Spleen (tissue), 11 donors: ENCODE data around the gene CCR9. TPM values are rescaled to one million over a fixed set of nuclear protein-coding genes. Genes with fewer than 3 reads are reported as not detected.
A peak's percentile ranks its signal among the peaks of the same experiment; 100 is the strongest.

Experiments
- DNase-seq: peaks from one replicate; pipeline ENCODE4 v3.0.0-alpha.2; 2020
- H3K27ac ChIP-seq, 8 donors: fragments of 200-600 bp; sonication (generic) in 7 of 8; 1 replicate in 4 of 8; 2 replicates in 4 of 8; pipeline versions ENCODE4 v1.5.0 to v1.8.0; 2016 to 2021; ENCODE audit warnings: inconsistent platforms in 4 of 8, mild to moderate bottlenecking in 4 of 8, moderate library complexity in 1 of 8
- H3K27me3 ChIP-seq, 7 donors: fragments of 200-600 bp; sonication (generic) in 6 of 7; replicated peaks in 1 of 7; 1 replicate in 4 of 7; 2 replicates in 3 of 7; pipeline versions ENCODE4 v1.5.0 to v1.8.0; 2016 to 2021; ENCODE audit warnings: inconsistent platforms in 3 of 7, mild to moderate bottlenecking in 1 of 7
- H3K36me3 ChIP-seq, 6 donors: fragments of 200-600 bp; sonication (generic) in 5 of 6; 1 replicate in 4 of 6; 2 replicates in 2 of 6; pipeline versions ENCODE4 v1.5.0 to v1.8.0; 2016 to 2021; ENCODE audit warnings: inconsistent platforms in 2 of 6
- H3K4me1 ChIP-seq, 6 donors: fragments of 200-600 bp; sonication (generic) in 5 of 6; 1 replicate in 3 of 6; 2 replicates in 3 of 6; pipeline versions ENCODE4 v1.5.0 to v1.8.0; 2016 to 2021; ENCODE audit warnings: inconsistent platforms in 3 of 6
- H3K4me3 ChIP-seq, 8 donors: fragments of 200-600 bp; sonication (generic) in 7 of 8; 1 replicate in 4 of 8; 2 replicates in 4 of 8; pipeline versions ENCODE4 v1.5.0 to v1.8.0; 2016 to 2021; ENCODE audit warnings: inconsistent platforms in 4 of 8, mild to moderate bottlenecking in 4 of 8, moderate library complexity in 2 of 8
- H3K9me3 ChIP-seq, 8 donors: fragments of 200-600 bp; sonication (generic) in 7 of 8; 1 replicate in 4 of 8; 2 replicates in 4 of 8; pipeline versions ENCODE4 v1.5.0 to v1.8.0; 2016 to 2021; ENCODE audit warnings: inconsistent platforms in 4 of 8
- POLR2A ChIP-seq, 3 donors: fragments of 450-650 bp; IDR thresholded peaks; one replicate each; pipeline ENCODE4 v1.5.1; 2017; ENCODE audit warnings: antibody characterized with exemption in 3 of 3, mild to moderate bottlenecking in 1 of 3
- POLR2AphosphoS5 ChIP-seq, 3 donors: sonication (generic); formaldehyde crosslinking; IDR thresholded peaks; one replicate each; pipeline ENCODE4 v1.5.1; 2017; ENCODE audit warnings: antibody characterized with exemption in 3 of 3
- WGBS, 5 donors: extraction: QIAGEN DNeasy Blood & Tissue Kit in 3 of 5; methylation state at CpG; one replicate each; pipeline versions ENCODE4 v1.1.5 to v1.1.7; 2013 to 2018; 5-methylcytosine and 5-hydroxymethylcytosine counted together
- intact Hi-C: fragments of 100-400 bp; cut with DNase I; formaldehyde crosslinking; loops from one replicate; pipeline ENCODE4 v1.15.0; 2023; ENCODE audit warnings: low total_unique reads
- polyA plus RNA-seq, 3 donors: library from polyadenylated mRNA; stranded (reverse); fragments of 200-250 nt; gene quantifications; one replicate each; pipeline ENCODE4 v1.2.1, GENCODE V29; 2013
- total RNA-seq, 7 donors: library from RNA; depleted of rRNA in 3 of 7; stranded (reverse); fragments of >200 nt in 3 of 7; fragmentation: NEBNext Ultra II Directional in 4 of 7; extraction: Animal tissue kit (Norgen Biotek cat#: 25700) in 4 of 7; gene quantifications; one replicate each; pipeline versions ENCODE4 v1.1.0 to v1.2.1, GENCODE V29; 2016 to 2021
- TF ChIP-seq, protein P1 (sequence below), 11 experiments: fragments of 200-600 bp in 7 of 11; fragments of 450-650 bp in 4 of 11; sonication (generic) in 4 of 11; IDR thresholded peaks in 8 of 11; conservative IDR thresholded peaks in 3 of 11; 1 replicate in 7 of 11; 2 replicates in 4 of 11; pipeline versions ENCODE4 v1.4.0 to v1.8.0; 2016 to 2021; ENCODE audit warnings: antibody characterized with exemption in 11 of 11, inconsistent platforms in 4 of 11, mild to moderate bottlenecking in 1 of 11
- donor health status: healthy with polysubstance abuse.
- donor health status: DM: no; HTN: no; CAD: no; lungs with moderate emphysema.
- donor health status: DM: no; HTN: no; CAD: no.
- donor health status: Bipolar disorder and iron deficiency.
- donor health status: healthy.
- donor health status: DM: no; HTN: no; CAD: no.
- donor health status: DM: yes; HTN: yes; CAD: no.

The CCR9 gene
- total and polyA plus RNA-seq, 10 donors = 1.1 to 3.6 (median 1.5) TPM

DNA sequence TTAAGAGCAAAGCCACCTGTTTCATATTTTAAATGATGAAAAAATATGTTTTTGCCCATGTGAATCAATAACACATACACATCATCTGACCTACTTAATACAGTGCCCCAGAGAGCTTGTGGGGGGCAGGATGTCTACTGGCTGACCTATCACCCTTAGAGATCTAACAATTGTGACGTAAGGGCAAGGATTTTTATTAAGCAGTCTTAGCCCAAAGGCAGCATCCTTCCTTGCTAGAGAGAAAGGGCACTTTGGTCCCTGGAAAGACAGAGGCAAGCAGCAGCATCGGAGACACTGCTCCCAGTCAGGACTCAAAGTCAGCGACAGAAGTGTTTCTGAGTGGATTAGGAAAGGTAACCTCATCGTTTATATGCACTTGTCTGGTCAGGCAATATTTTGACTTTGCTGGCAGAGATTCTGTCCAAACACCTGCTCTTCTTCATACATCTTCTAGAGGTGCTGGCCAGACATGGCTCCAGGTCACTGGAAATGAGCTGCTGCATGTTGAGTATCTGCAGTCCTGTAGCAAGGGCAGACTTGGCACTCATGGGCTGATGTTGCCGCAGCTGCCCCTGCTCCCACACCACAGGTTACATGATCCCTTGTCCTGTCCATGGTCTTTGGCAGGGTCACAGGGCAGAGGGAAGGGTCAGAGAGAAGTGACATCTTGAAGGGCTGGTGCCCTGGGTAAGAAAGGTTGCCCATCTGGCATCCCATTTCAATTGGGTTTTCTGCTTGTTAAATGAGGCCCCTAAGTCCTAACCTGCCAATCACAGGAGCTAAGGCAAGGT is 58.7 kb downstream of the CCR9 start:
- 84 to 91% (median 88%) methylated on average over 4 to 5 of the region's 5 CpGs for WGBS, 5 donors
- H3K4me1 ChIP-seq = peaks cover 0 to 38% (median 9%) of the 10 kb centered on the region in 6 donors
- H3K9me3 ChIP-seq = no peaks in the 10 kb centered on the region
- H3K36me3 ChIP-seq = peaks cover 0 to 76% (median 38%) of the 10 kb centered on the region in 6 donors
- H3K27me3 ChIP-seq = no peaks in the 10 kb centered on the region
- intact Hi-C loops = no loop called here
- TF ChIP-seq POLR2A (IDR thresholded peaks at IDR 0.05) (no peak), POLR2AphosphoS5 (IDR thresholded peaks at IDR 0.05) (peak in 1 of 3 donors; percentile 81)
- DNase-seq = no peak
- peak overlapping the region in 4 of 8 donors; percentile 2 to 60 (median 22) for H3K4me3 ChIP-seq
- peak overlapping the region in 7 of 8 donors; percentile 3 to 89 (median 44) for H3K27ac ChIP-seq

DNA sequence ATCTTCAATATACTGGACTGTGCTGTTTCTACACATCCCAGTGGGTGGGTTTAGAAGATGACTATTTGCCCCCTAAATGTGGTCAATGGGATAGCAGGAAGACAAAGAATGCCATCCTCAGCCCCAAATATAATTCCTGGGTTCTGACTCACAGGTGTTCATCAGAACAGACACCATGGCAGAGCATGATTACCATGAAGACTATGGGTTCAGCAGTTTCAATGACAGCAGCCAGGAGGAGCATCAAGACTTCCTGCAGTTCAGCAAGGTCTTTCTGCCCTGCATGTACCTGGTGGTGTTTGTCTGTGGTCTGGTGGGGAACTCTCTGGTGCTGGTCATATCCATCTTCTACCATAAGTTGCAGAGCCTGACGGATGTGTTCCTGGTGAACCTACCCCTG is 60.0 kb downstream of the CCR9 start:
- H3K4me1 ChIP-seq = peaks cover 0 to 50% (median 11%) of the 10 kb centered on the region in 6 donors
- DNase-seq = no peak
- H3K27ac ChIP-seq = peak overlapping the region in 4 of 8 donors; percentile 32 to 89 (median 77)
- H3K36me3 ChIP-seq = peaks cover 0 to 81% (median 49%) of the 10 kb centered on the region in 6 donors
- intact Hi-C loops = no loop called here
- WGBS, 5 donors = 80 to 100% (median 94%) methylated on average over 1 of the region's 1 CpG
- H3K27me3 ChIP-seq = no peaks in the 10 kb centered on the region
- no peak for TF ChIP-seq POLR2A (IDR thresholded peaks at IDR 0.05)
- TF ChIP-seq POLR2AphosphoS5 (IDR thresholded peaks at IDR 0.05) = peak in 1 of 3 donors; percentile 5
- TF ChIP-seq, protein P1, sequence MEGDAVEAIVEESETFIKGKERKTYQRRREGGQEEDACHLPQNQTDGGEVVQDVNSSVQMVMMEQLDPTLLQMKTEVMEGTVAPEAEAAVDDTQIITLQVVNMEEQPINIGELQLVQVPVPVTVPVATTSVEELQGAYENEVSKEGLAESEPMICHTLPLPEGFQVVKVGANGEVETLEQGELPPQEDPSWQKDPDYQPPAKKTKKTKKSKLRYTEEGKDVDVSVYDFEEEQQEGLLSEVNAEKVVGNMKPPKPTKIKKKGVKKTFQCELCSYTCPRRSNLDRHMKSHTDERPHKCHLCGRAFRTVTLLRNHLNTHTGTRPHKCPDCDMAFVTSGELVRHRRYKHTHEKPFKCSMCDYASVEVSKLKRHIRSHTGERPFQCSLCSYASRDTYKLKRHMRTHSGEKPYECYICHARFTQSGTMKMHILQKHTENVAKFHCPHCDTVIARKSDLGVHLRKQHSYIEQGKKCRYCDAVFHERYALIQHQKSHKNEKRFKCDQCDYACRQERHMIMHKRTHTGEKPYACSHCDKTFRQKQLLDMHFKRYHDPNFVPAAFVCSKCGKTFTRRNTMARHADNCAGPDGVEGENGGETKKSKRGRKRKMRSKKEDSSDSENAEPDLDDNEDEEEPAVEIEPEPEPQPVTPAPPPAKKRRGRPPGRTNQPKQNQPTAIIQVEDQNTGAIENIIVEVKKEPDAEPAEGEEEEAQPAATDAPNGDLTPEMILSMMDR (IDR thresholded peaks at IDR 0.05 in 8 of 11, conservative IDR thresholded peaks at IDR 0.05 in 3 of 11) = peak in 6 of 11 experiments; percentile 7 to 51 (median 20)
- peak overlapping the region in 2 of 8 donors; percentile 8 to 60 for H3K4me3 ChIP-seq
- no peaks in the 10 kb centered on the region for H3K9me3 ChIP-seq

DNA sequence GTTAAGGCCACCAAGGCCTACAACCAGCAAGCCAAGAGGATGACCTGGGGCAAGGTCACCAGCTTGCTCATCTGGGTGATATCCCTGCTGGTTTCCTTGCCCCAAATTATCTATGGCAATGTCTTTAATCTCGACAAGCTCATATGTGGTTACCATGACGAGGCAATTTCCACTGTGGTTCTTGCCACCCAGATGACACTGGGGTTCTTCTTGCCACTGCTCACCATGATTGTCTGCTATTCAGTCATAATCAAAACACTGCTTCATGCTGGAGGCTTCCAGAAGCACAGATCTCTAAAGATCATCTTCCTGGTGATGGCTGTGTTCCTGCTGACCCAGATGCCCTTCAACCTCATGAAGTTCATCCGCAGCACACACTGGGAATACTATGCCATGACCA is 60.5 kb downstream of the CCR9 start:
- Histone ChIP-seq H3K36me3 (peaks cover 0 to 86% (median 55%) of the 10 kb centered on the region in 6 donors), H3K27ac (peak overlapping the region in 5 of 8 donors; percentile 10 to 89 (median 75)), H3K4me3 (peak overlapping the region in 2 of 8 donors; percentile 8 to 60), H3K27me3 (no peaks in the 10 kb centered on the region), H3K9me3 (no peaks in the 10 kb centered on the region), H3K4me1 (peaks cover 0 to 52% (median 10%) of the 10 kb centered on the region in 6 donors)
- intact Hi-C loops = no loop called here
- TF ChIP-seq, protein P1 (IDR thresholded peaks at IDR 0.05 in 8 of 11, conservative IDR thresholded peaks at IDR 0.05 in 3 of 11) = no peak
- no peak for TF ChIP-seq POLR2AphosphoS5 (IDR thresholded peaks at IDR 0.05)
- no peak for TF ChIP-seq POLR2A (IDR thresholded peaks at IDR 0.05)
- no peak for DNase-seq
- WGBS, 5 donors = 66 to 79% (median 74%) methylated on average over 3 of the region's 3 CpGs

DNA sequence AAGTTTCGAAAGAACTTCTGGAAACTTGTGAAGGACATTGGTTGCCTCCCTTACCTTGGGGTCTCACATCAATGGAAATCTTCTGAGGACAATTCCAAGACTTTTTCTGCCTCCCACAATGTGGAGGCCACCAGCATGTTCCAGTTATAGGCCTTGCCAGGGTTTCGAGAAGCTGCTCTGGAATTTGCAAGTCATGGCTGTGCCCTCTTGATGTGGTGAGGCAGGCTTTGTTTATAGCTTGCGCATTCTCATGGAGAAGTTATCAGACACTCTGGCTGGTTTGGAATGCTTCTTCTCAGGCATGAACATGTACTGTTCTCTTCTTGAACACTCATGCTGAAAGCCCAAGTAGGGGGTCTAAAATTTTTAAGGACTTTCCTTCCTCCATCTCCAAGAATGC is 61.0 kb downstream of the CCR9 start:
- 90 to 98% (median 95%) methylated on average over 3 of the region's 3 CpGs for WGBS, 5 donors

More for the DNA sequence above, 61.0 kb downstream of the CCR9 start:
- intact Hi-C loops = no loop called here
- Histone ChIP-seq H3K4me3 (peak overlapping the region in 1 of 8 donors; percentile 60), H3K27me3 (no peaks in the 10 kb centered on the region), H3K9me3 (no peaks in the 10 kb centered on the region), H3K36me3 (peaks cover 0 to 87% (median 60%) of the 10 kb centered on the region in 6 donors), H3K4me1 (peaks cover 0 to 52% (median 7%) of the 10 kb centered on the region in 6 donors), H3K27ac (peak overlapping the region in 5 of 8 donors; percentile 10 to 89 (median 75))
- no peak for TF ChIP-seq POLR2AphosphoS5 (IDR thresholded peaks at IDR 0.05)
- no peak for TF ChIP-seq POLR2A (IDR thresholded peaks at IDR 0.05)
- TF ChIP-seq, protein P1 (IDR thresholded peaks at IDR 0.05 in 8 of 11, conservative IDR thresholded peaks at IDR 0.05 in 3 of 11) = no peak
- no peak for DNase-seq
